ENCODE data around the gene LMO7. TPM values are rescaled to one million over a fixed set of nuclear protein-coding genes. Genes with fewer than 3 reads are reported as not detected.

LMO7 gene
- total and polyA plus RNA-seq, 4 donors, result 10.8 to 32.0 (median 20.3) TPM

GRCh38 chr13:75744127-75744526 is 108.0 kb downstream of the LMO7 start:
- H3K4me3 ChIP-seq (ENCODE audit: low read depth, low read length), result no peak overlapping the region
- peaks cover 1% of the 10 kb centered on the region for H3K9me3 ChIP-seq (ENCODE audit: control insufficient read depth, insufficient read depth, low read length)
- no peak overlapping the region for H3K27ac ChIP-seq (ENCODE audit: low read depth, low read length)
- no peaks in the 10 kb centered on the region for H3K4me1 ChIP-seq (ENCODE audit: control insufficient read depth, insufficient read depth, low read length)
- no peaks in the 10 kb centered on the region for H3K27me3 ChIP-seq (ENCODE audit: control insufficient read depth, insufficient read depth, low read length)
- WGBS (ENCODE audit: insufficient coverage), result no CpG with 5 or more reads among the region's 2 CpGs
- no peaks in the 10 kb centered on the region for H3K36me3 ChIP-seq (ENCODE audit: control insufficient read depth, insufficient read depth, low read length)
- DNase-seq (ENCODE audit: low read depth in 4 of 6, low spot score in 6 of 6), result no peak

GRCh38 chr13:75745387-75745786 is 109.3 kb downstream of the LMO7 start:
- Histone ChIP-seq H3K27ac (ENCODE audit: low read depth, low read length) (no peak overlapping the region), H3K9me3 (ENCODE audit: control insufficient read depth, insufficient read depth, low read length) (peaks cover 1% of the 10 kb centered on the region), H3K36me3 (ENCODE audit: control insufficient read depth, insufficient read depth, low read length) (no peaks in the 10 kb centered on the region), H3K4me3 (ENCODE audit: low read depth, low read length) (no peak overlapping the region), H3K27me3 (ENCODE audit: control insufficient read depth, insufficient read depth, low read length) (no peaks in the 10 kb centered on the region), H3K4me1 (ENCODE audit: control insufficient read depth, insufficient read depth, low read length) (no peaks in the 10 kb centered on the region)
- 100% methylated on average over 2 of the region's 2 CpGs for WGBS (ENCODE audit: insufficient coverage)
- no peak for DNase-seq (ENCODE audit: low read depth in 4 of 6, low spot score in 6 of 6)

- Histone ChIP-seq H3K4me3 (ENCODE audit: low read depth, low read length) (no peak overlapping the region), H3K36me3 (ENCODE audit: control insufficient read depth, insufficient read depth, low read length) (no peaks in the 10 kb centered on the region), H3K27me3 (ENCODE audit: control insufficient read depth, insufficient read depth, low read length) (no peaks in the 10 kb centered on the region), H3K4me1 (ENCODE audit: control insufficient read depth, insufficient read depth, low read length) (no peaks in the 10 kb centered on the region), H3K27ac (ENCODE audit: low read depth, low read length) (no peak overlapping the region), H3K9me3 (ENCODE audit: control insufficient read depth, insufficient read depth, low read length) (peaks cover 1% of the 10 kb centered on the region)
- no CpG with 5 or more reads among the region's 3 CpGs for WGBS (ENCODE audit: insufficient coverage)
- DNase-seq (ENCODE audit: low read depth in 4 of 6, low spot score in 6 of 6), result no peak
Observed at GRCh38 chr13:75748874-75749273, 112.7 kb downstream of the LMO7 start.

- peak in 1 of 6 donors; percentile 13 for DNase-seq (ENCODE audit: low read depth in 4 of 6, low spot score in 6 of 6)
- 19% methylated on average over 3 of the region's 4 CpGs for WGBS (ENCODE audit: insufficient coverage)
Observed at GRCh38 chr13:75749407-75749806, 113.3 kb downstream of the LMO7 start.

GRCh38 chr13:75751350-75751749 is 115.2 kb downstream of the LMO7 start:
- peaks cover 1% of the 10 kb centered on the region for H3K9me3 ChIP-seq (ENCODE audit: control insufficient read depth, insufficient read depth, low read length)
- no peak for DNase-seq (ENCODE audit: low read depth in 4 of 6, low spot score in 6 of 6)
- WGBS (ENCODE audit: insufficient coverage), result 96% methylated on average over 4 of the region's 4 CpGs
- H3K27ac ChIP-seq (ENCODE audit: low read depth, low read length), result no peak overlapping the region
- no peaks in the 10 kb centered on the region for H3K36me3 ChIP-seq (ENCODE audit: control insufficient read depth, insufficient read depth, low read length)
- no peak overlapping the region for H3K4me3 ChIP-seq (ENCODE audit: low read depth, low read length)
- H3K4me1 ChIP-seq (ENCODE audit: control insufficient read depth, insufficient read depth, low read length), result no peaks in the 10 kb centered on the region
- no peaks in the 10 kb centered on the region for H3K27me3 ChIP-seq (ENCODE audit: control insufficient read depth, insufficient read depth, low read length)

More at GRCh38 chr13:75749407-75749806, 113.3 kb downstream of the LMO7 start:
- Histone ChIP-seq H3K4me3 (ENCODE audit: low read depth, low read length) (no peak overlapping the region), H3K27ac (ENCODE audit: low read depth, low read length) (no peak overlapping the region), H3K27me3 (ENCODE audit: control insufficient read depth, insufficient read depth, low read length) (no peaks in the 10 kb centered on the region), H3K4me1 (ENCODE audit: control insufficient read depth, insufficient read depth, low read length) (no peaks in the 10 kb centered on the region), H3K9me3 (ENCODE audit: control insufficient read depth, insufficient read depth, low read length) (peaks cover 1% of the 10 kb centered on the region), H3K36me3 (ENCODE audit: control insufficient read depth, insufficient read depth, low read length) (no peaks in the 10 kb centered on the region)

GRCh38 chr13:75752826-75753225 is 116.7 kb downstream of the LMO7 start:
- H3K4me3 ChIP-seq (ENCODE audit: low read depth, low read length), result no peak overlapping the region
- no peaks in the 10 kb centered on the region for H3K9me3 ChIP-seq (ENCODE audit: control insufficient read depth, insufficient read depth, low read length)
- DNase-seq (ENCODE audit: low read depth in 4 of 6, low spot score in 6 of 6), result peak in 1 of 6 donors; percentile 58
- no peaks in the 10 kb centered on the region for H3K36me3 ChIP-seq (ENCODE audit: control insufficient read depth, insufficient read depth, low read length)
- no peak overlapping the region for H3K27ac ChIP-seq (ENCODE audit: low read depth, low read length)
- no peaks in the 10 kb centered on the region for H3K4me1 ChIP-seq (ENCODE audit: control insufficient read depth, insufficient read depth, low read length)
- H3K27me3 ChIP-seq (ENCODE audit: control insufficient read depth, insufficient read depth, low read length), result no peaks in the 10 kb centered on the region

- Histone ChIP-seq H3K27me3 (ENCODE audit: control insufficient read depth, insufficient read depth, low read length) (no peaks in the 10 kb centered on the region), H3K36me3 (ENCODE audit: control insufficient read depth, insufficient read depth, low read length) (no peaks in the 10 kb centered on the region), H3K4me1 (ENCODE audit: control insufficient read depth, insufficient read depth, low read length) (no peaks in the 10 kb centered on the region), H3K4me3 (ENCODE audit: low read depth, low read length) (no peak overlapping the region), H3K9me3 (ENCODE audit: control insufficient read depth, insufficient read depth, low read length) (no peaks in the 10 kb centered on the region), H3K27ac (ENCODE audit: low read depth, low read length) (no peak overlapping the region)
- DNase-seq (ENCODE audit: low read depth in 4 of 6, low spot score in 6 of 6), result no peak
- no CpG with 5 or more reads among the region's 3 CpGs for WGBS (ENCODE audit: insufficient coverage)
Observed at GRCh38 chr13:75754936-75755335, 118.8 kb downstream of the LMO7 start.

- Histone ChIP-seq H3K36me3 (ENCODE audit: control insufficient read depth, insufficient read depth, low read length) (no peaks in the 10 kb centered on the region), H3K4me3 (ENCODE audit: low read depth, low read length) (no peak overlapping the region), H3K4me1 (ENCODE audit: control insufficient read depth, insufficient read depth, low read length) (no peaks in the 10 kb centered on the region), H3K27ac (ENCODE audit: low read depth, low read length) (no peak overlapping the region), H3K27me3 (ENCODE audit: control insufficient read depth, insufficient read depth, low read length) (no peaks in the 10 kb centered on the region), H3K9me3 (ENCODE audit: control insufficient read depth, insufficient read depth, low read length) (no peaks in the 10 kb centered on the region)
- no peak for DNase-seq (ENCODE audit: low read depth in 4 of 6, low spot score in 6 of 6)
Observed at GRCh38 chr13:75757336-75757735, 121.2 kb downstream of the LMO7 start.

- DNase-seq (ENCODE audit: low read depth in 4 of 6, low spot score in 6 of 6), result no peak
- Histone ChIP-seq H3K4me1 (ENCODE audit: control insufficient read depth, insufficient read depth, low read length) (no peaks in the 10 kb centered on the region), H3K27ac (ENCODE audit: low read depth, low read length) (no peak overlapping the region), H3K36me3 (ENCODE audit: control insufficient read depth, insufficient read depth, low read length) (no peaks in the 10 kb centered on the region), H3K27me3 (ENCODE audit: control insufficient read depth, insufficient read depth, low read length) (no peaks in the 10 kb centered on the region), H3K9me3 (ENCODE audit: control insufficient read depth, insufficient read depth, low read length) (no peaks in the 10 kb centered on the region), H3K4me3 (ENCODE audit: low read depth, low read length) (no peak overlapping the region)
- WGBS (ENCODE audit: insufficient coverage), result 96% methylated on average over 4 of the region's 7 CpGs
Observed at GRCh38 chr13:75759531-75759930, 123.4 kb downstream of the LMO7 start.

- Histone ChIP-seq H3K9me3 (ENCODE audit: control insufficient read depth, insufficient read depth, low read length) (no peaks in the 10 kb centered on the region), H3K36me3 (ENCODE audit: control insufficient read depth, insufficient read depth, low read length) (no peaks in the 10 kb centered on the region), H3K27me3 (ENCODE audit: control insufficient read depth, insufficient read depth, low read length) (no peaks in the 10 kb centered on the region), H3K4me1 (ENCODE audit: control insufficient read depth, insufficient read depth, low read length) (no peaks in the 10 kb centered on the region), H3K27ac (ENCODE audit: low read depth, low read length) (no peak overlapping the region), H3K4me3 (ENCODE audit: low read depth, low read length) (no peak overlapping the region)
- 64% methylated on average over 4 of the region's 9 CpGs for WGBS (ENCODE audit: insufficient coverage)
- DNase-seq (ENCODE audit: low read depth in 4 of 6, low spot score in 6 of 6), result peak in 1 of 6 donors; percentile 46
Observed at GRCh38 chr13:75760131-75761021, 124.2 kb downstream of the LMO7 start.
